ENCODE measurements around the gene ENPP7. TPM values are rescaled to one million over a fixed set of nuclear protein-coding genes. Genes with fewer than 3 reads are reported as not detected.

ENPP7 gene
- total and polyA plus RNA-seq, 2 donors (not counting 3 experiments of a cell fraction or from before 2014, with no cell fraction given), result not detected

DNA sequence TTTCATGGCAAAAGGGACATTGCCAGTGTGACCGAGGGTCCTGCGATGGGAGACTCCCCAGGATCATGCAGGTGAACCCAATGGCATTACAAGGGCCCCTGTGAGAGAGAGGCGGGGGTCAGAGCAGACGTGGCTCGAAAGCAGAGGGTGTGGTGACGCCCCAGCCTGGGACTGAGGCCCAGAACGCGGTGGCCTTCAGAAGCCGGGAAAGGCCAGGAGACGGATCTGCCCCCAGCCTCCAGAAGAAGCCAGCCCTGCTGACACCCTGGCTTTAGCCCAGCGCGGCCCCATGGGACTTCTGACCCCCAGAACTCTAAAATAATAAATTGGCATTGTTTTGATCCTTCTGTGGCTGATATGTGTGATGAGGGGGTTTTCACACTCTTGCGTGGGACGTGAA lies 17.4 kb upstream of the ENPP7 start:
- dilution Hi-C loops (cut with MboI; ENCODE audit: extremely low pct_ligation_motif_present, low sequenced_read_pairs) (no loop called here), intact Hi-C loops (cut with micrococcal nuclease) (no loop called here)
- no peaks in the 10 kb centered on the region for H3K36me3 ChIP-seq (ENCODE audit: control insufficient read depth in 2 of 2, extremely low read depth in 1 of 2, insufficient read depth in 2 of 2, low read length in 2 of 2)
- DNase-seq (ENCODE audit: low read depth, low spot score), result no peak
- no peak overlapping the region for H3K4me3 ChIP-seq (replicated peaks in 1 of 3; ENCODE audit: insufficient read depth in 1 of 3, low read depth in 1 of 3, low read length in 3 of 3)
- H3K9ac ChIP-seq (replicated peaks; ENCODE audit: extremely low read depth, insufficient read depth, low read length), result no peak overlapping the region
- ChIA-PET CTCF (no interaction called here), POLR2A (no interaction called here)
- no peaks in the 10 kb centered on the region for H3K9me1 ChIP-seq (replicated peaks; ENCODE audit: control insufficient read depth, extremely low read depth, insufficient read depth, low read length)
- no peak for FAIRE-seq
- TF ChIP-seq EZH2 (IDR thresholded peaks at IDR 0.05; ENCODE audit: borderline replicate concordance, low read depth, low read length, severe bottlenecking) (no peak), MYC (IDR thresholded peaks at IDR 0.05; ENCODE audit: low read depth, low read length) (no peak), POLR2A (IDR thresholded peaks at IDR 0.05; ENCODE audit: low read depth, low read length) (no peak), FOS (IDR thresholded peaks at IDR 0.05; ENCODE audit: borderline replicate concordance, insufficient read depth, low read length) (no peak), GATA2 (IDR thresholded peaks at IDR 0.05; ENCODE audit: insufficient read depth, insufficient read length, low read depth, low read length) (no peak), JUN (IDR thresholded peaks at IDR 0.05; ENCODE audit: borderline replicate concordance, insufficient read depth, insufficient read length, low read depth) (no peak), POLR2AphosphoS5 (IDR thresholded peaks at IDR 0.05; ENCODE audit: insufficient read depth, low read depth, low read length) (no peak)
- TF ChIP-seq, protein P1, sequence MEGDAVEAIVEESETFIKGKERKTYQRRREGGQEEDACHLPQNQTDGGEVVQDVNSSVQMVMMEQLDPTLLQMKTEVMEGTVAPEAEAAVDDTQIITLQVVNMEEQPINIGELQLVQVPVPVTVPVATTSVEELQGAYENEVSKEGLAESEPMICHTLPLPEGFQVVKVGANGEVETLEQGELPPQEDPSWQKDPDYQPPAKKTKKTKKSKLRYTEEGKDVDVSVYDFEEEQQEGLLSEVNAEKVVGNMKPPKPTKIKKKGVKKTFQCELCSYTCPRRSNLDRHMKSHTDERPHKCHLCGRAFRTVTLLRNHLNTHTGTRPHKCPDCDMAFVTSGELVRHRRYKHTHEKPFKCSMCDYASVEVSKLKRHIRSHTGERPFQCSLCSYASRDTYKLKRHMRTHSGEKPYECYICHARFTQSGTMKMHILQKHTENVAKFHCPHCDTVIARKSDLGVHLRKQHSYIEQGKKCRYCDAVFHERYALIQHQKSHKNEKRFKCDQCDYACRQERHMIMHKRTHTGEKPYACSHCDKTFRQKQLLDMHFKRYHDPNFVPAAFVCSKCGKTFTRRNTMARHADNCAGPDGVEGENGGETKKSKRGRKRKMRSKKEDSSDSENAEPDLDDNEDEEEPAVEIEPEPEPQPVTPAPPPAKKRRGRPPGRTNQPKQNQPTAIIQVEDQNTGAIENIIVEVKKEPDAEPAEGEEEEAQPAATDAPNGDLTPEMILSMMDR (IDR thresholded peaks at IDR 0.05; ENCODE audit: extremely low read depth in 1 of 2, insufficient read depth in 1 of 2, low read depth in 1 of 2, low read length in 2 of 2), result no peak
- TF ChIP-seq, protein P2, sequence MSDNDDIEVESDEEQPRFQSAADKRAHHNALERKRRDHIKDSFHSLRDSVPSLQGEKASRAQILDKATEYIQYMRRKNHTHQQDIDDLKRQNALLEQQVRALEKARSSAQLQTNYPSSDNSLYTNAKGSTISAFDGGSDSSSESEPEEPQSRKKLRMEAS (IDR thresholded peaks at IDR 0.05; ENCODE audit: insufficient read depth, insufficient read length), result no peak
- no peaks in the 10 kb centered on the region for H3K4me1 ChIP-seq (ENCODE audit: control insufficient read depth, extremely low read depth, insufficient read depth, low read length)
- H2AFZ ChIP-seq (ENCODE audit: low read depth, low read length), result no peak overlapping the region
- H3K79me2 ChIP-seq (ENCODE audit: control insufficient read depth, insufficient read depth, low read length), result no peaks in the 10 kb centered on the region
- H3K4me2 ChIP-seq (ENCODE audit: insufficient read depth, low read length), result no peak overlapping the region
- no peak overlapping the region for H3K27ac ChIP-seq (ENCODE audit: insufficient read depth, low read depth, low read length)
- no peaks in the 10 kb centered on the region for H4K20me1 ChIP-seq (replicated peaks; ENCODE audit: control insufficient read depth, extremely low read depth, insufficient read depth, low read length)
- H3K27me3 ChIP-seq (ENCODE audit: control insufficient read depth in 2 of 2, insufficient read depth in 2 of 2, low read length in 2 of 2), result no peaks in the 10 kb centered on the region
- no peaks in the 10 kb centered on the region for H3K9me3 ChIP-seq (replicated peaks; ENCODE audit: control insufficient read depth, insufficient read depth, low read length)
- no TSS peak for BruUV-seq (replicated peaks)

All from endothelial cell of umbilical vein (primary cell).